ENCODE measurements around the gene NDUFB3. TPM values are rescaled to one million over a fixed set of nuclear protein-coding genes. Genes with fewer than 3 reads are reported as not detected.
"Not testable (repeated sequence)": the region's sequence is repeated elsewhere in the genome, so short reads cannot be mapped to it uniquely, and the experiment has no call there.

Gene NDUFB3
- total RNA-seq, 1 experiment from 2014 or later: 224 TPM

DNA sequence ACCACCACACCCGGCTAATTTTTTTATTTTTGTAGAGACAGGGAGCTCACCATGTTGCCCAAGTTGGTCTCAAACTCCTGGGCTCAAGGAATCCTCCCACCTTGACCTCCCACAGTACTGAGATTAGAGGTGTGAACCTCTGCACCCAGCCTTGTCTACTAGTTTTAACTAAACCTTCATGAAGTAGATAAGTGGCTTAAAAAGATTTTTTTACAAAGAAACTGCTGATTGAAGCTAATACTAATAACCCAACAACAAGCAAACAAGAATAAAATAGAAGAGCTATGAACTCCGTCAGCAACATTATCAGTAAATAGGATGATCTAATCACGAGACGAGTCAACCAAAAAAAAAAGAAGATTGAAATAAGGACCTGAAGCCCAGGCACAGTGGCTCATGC, 18.8 kb downstream of the NDUFB3 start:
- no peak for DNase-seq (ENCODE audit: low read depth)

DNA sequence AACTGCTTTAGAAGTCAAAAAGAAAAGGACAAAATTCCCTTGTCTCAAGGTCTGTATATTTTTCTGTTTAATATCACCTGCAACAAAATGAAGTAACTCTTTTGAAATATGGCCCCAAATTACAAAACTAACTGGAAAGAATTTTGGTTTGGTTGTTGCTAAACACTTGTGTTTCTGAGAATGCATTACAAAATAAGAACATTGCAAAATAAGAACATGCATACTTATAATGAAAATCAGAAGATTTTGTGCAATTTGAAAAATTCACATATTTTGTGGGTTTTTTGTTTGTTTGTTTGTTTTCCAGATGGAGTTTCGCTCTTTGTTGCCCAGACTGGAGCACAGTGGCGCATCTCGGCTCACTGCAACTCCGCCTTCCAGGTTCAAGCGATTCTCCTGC, 21.8 kb downstream of the NDUFB3 start:
- DNase-seq (ENCODE audit: low read depth): no peak

DNA sequence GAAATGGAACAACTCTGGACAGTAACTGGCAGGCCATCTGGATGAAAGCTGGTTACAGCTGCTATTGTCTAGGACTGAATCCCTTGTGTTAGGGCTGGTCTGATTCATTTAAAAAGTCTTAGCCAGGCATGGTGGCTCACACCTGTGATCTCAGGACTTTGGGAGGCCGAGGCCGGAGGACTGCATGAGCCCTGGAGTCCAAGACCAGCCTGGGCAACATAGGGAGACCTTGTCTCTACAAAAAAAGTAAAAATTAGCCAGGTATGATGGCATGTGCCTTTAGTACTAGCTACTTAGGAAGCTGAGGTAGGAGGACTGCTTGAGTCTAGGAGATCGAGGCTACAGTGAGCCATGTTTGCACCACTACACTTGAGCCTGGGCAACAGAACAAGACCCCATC, 28.7 kb downstream of the NDUFB3 start:
- no peak for DNase-seq (ENCODE audit: low read depth)

DNA sequence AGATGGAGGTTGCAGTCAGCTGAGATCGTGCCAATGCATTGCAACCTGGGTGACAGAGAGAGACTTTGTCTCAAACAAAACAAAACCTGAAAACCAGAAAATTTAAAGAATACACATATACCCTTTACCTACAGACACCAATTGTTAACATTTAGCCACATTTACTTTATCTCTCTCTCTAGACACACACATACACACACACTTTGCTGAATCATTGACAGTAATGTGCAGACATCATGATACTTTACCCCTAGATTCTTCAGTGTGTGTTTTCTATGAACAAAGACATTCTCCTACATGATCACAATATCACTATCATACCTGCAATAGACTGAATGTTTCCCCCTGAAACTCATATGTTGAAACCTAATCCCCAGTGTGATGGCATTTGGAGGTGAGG, 34.0 kb downstream of the NDUFB3 start:
- DNase-seq (ENCODE audit: low read depth): no peak

DNA sequence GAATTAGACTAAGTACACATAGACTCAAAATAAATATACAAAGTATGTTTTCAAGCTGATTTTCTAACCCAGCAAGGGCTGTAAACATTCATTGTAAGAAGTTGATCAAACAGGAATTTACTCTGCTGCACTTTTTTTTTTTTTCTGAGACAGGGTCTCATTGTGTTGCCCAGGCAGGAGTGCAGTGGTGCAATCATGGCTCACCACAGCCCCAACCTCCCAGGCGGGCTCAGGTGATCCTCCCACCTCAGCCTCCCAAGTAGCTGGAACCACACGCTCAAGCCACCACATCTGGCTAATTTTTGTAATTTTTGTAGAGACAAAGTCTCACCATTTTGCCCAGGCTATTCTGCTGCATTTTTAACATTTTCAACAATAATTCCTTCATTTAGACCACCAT, 35.8 kb downstream of the NDUFB3 start:
- DNase-seq (ENCODE audit: low read depth): no peak

DNA sequence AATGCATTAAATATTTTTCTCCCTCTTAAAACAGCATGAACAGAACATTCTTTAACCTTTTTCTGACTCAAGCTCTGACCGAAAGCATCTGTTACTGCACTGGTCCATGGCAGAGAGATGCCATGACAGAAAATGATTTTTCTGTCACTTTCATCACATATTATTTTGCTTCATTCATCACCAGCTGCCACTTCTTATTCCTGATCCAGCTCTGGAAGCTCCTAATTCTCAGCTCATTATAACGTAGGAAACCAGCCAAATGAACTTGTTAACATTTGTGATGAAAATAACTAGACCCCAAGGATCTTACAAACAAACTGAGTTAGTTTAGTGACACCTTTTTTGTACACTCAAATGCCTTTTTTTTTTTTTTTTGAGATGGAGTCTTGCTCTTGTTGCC, 36.5 kb downstream of the NDUFB3 start:
- no peak for DNase-seq (ENCODE audit: low read depth)

DNA sequence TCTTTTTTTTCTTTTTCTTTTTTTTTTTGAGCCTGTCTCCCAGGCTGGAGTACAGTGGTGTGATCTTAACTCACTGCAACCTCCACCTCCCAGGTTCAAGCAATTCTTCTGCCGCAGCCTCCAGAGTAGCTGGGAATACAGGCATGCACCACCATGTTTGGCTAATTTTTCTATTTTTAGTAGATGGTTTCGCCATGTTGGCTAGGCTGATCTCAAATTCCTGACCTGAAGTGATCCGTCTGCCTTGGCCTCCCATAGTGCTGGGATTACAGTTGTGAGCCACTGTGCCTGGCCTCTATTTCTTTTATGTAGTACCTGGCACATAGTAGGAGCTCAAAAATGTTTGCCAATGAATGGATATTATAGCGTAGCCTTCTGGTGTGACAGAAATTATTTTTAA, 37.4 kb downstream of the NDUFB3 start:
- DNase-seq (ENCODE audit: low read depth): no peak

DNA sequence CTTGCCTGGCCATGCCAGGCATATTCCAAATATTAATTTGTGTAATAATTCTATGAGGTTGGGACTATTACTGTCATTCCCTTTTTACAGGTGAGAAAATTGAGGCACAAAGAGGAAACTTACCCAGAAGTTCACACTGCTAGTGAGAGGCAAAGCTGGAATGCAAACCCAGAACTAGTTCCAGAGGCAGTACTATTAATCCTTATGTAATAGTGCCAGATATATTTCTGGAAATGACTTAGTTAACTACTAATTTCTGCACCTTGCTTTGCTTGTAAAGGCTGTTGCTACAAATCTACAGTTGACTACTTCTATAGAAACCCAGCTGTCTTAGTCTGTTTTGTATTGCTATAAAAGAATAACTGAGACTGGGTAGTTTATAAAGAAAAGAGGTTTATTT, 38.8 kb downstream of the NDUFB3 start:
- no peak for DNase-seq (ENCODE audit: low read depth)

DNA sequence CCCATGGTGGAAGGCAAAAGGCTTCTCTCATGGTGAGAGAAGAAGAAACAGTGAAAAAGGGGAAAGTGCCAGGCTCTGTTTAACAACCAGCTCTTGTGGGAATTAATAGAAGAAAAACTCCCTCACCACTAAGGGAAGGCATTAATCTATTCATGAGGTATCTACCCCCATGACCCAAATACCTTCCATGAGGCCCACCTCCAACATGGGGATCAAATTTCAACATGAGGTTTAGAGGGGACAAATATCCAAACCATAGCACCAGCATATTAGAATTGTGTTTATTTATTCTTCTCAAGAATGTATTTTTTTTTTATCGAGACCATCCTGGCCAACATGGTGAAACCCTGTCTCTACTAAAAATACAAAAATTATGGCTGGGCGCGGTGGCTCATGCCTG, 39.3 kb downstream of the NDUFB3 start:
- no peak for DNase-seq (ENCODE audit: low read depth)

DNA sequence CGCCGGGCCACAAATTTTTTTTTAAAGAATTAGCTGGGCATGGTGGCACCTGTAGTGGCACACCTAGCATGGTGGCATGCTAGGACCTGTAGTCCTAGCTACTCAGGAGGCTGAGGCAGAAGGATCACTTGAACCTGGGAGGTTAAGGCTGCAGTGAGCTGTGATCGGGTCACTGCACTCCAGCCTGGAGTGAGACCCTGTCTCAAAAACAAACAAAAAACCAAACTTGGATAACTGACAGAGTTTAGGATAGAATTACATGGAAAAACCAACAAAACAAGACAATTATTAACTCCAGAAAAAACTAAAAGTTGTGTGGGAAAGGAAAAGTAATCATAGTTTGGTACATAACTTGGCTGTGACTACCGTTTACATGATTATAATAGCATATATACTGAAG, 42.5 kb downstream of the NDUFB3 start:
- no peak for DNase-seq (ENCODE audit: low read depth)

DNA sequence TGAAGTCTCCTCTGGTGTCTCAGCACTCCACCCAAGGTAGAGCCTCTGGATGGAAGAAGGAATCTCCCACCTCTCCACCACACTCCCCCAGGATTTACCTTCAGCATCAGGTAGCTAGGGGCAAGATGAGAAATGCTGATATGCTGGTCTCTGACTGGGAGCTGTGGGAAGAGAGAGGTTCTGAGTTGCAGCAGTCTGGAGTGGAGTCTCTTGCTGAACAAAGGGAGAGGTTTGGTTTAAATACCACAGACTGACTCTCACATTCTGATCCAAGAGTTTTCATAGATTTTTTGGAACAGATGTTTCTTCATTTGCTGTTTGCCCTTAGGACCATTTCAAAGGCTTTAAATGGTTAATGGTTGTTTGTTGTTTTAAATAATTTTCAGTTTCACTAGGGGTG, 43.0 kb downstream of the NDUFB3 start:
- DNase-seq (ENCODE audit: low read depth): peak; percentile 25

DNA sequence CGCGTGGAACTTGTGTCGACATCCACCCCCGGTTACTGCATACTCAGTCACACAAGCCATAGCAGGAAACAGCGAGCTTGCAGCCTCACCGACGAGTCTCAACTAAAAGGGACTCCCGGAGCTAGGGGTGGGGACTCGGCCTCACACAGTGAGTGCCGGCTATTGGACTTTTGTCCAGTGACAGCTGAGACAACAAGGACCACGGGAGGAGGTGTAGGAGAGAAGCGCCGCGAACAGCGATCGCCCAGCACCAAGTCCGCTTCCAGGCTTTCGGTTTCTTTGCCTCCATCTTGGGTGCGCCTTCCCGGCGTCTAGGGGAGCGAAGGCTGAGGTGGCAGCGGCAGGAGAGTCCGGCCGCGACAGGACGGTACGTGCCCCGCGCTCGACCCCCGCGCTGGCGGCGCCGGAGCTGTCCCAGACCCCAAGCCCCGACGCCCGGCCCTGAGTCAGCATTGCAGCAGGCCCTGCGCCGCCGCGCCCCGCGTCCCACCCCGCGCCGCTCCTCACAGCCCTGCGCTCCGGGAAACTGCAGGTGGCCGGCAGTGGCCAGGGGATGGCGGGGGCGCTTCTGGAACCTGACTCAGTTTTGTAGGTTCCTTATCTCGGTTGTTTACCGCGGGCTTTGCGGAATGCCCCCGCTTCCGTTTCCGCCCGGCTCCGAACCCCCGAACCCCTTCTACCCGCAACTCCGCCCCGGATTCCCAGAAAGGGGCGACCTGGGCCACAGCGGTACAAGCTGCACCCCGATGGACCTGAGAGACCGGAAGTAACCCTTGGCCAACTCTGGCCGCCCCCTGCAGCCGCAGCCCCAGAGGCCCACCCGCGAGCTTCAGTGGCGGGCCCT, 44.5 kb downstream of the NDUFB3 start, which contains the start of gene CFLAR:
Gene CFLAR, plus strand, starts transcription at position 50 of the 844 bp plus-strand sequence. CDS start 13,702 bp downstream, outside the sequence.
- peak; percentile 83 for DNase-seq (ENCODE audit: low read depth)

DNA sequence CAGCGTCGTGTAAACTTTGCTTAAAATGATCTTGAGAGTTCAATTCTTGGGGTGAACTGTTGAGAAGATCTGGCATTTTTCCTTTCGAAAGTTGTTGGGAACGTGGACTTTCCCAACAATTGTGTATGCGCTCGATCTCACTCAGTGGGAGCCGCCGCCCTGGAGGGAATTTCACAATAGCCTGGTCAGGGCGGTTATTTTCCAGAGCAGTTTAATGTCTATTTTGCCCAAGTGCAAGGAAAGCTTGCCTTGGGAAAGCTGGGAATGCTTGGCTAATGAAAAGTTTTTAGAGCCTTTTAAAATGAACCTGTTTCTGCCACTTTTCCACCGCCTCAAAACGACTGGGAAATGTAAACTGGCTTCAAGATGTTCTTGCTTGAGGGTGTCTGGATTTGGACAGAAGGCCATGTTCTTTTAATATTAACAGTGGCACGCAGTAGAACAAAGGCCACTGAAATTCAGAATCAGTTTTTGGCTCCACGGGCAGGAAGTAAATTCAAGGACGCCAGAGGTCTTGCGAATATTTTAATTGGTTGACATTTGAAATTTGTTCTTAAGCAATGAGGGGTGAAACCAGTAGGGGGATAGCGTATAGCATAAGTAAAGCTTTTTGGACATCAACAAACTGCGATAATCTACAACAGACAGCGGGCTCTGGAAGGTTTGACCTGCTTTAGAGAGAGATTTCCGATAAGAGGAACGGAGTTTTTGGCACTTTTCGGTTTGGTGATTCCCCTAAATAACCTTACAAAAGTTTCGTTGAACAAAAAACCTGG, 45.3 kb downstream of the NDUFB3 start:
- peak; percentile 88 for DNase-seq (ENCODE audit: low read depth)

DNA sequence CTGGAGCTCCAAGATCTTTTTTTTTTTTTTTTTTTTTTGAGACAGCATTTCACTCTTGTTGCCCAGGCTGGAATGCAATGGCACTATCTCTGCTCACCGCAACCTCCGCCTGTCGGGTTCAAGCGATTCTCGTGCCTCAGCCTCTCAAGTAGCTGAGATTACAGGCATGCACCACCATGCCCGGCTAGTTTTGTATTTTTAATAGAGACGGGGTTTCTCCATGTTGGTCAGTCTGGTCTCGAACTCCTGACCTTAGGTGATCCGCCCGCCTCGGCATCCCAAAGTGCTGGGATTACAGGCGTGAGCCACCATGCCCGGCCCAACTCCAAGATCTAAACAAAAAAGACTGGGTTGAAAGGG, 45.9 kb downstream of the NDUFB3 start:
- not testable (repeated sequence) for DNase-seq (ENCODE audit: low read depth)

DNA sequence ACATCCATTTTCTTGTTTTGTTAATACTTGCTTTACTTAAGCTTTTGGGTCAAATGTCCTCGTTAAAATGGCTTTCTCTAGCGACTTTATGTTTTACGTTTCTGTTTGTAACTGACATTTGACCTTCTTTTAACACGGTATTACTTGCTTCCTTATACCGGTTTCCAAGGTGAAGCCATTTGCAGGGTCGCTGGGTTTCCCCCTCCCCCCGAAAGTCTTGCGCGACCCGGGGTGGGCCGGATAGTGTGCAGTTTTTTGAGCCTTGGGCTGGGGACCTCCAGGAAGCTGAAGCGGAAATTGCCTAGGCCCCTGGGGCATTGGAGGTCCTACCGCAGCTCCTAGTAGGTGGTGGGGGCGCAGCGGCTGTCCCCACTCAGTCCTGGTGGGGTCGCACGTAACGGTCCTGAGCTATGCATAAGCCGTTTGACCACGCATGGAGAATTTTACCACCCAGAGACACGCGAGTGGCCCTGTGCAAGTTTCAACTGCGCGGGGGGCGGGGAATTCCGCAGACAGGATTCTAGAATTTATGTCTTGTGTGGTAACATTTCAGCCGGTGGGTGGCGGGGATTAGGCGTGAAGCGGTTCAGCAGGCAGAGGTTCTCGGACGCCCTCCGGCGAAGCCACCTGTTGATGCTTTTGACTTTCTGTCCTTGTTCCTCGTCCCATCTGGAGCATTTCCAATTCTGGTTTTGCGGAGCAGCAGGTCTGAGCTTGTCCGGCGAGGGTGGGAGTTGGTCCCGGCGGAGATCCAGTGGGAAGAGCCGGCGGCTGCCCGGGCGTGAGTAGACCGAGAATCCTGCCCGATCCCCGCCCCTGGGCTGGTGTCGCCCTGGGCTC, 46.5 kb downstream of the NDUFB3 start:
- peak; percentile 92 for DNase-seq (ENCODE audit: low read depth)

DNA sequence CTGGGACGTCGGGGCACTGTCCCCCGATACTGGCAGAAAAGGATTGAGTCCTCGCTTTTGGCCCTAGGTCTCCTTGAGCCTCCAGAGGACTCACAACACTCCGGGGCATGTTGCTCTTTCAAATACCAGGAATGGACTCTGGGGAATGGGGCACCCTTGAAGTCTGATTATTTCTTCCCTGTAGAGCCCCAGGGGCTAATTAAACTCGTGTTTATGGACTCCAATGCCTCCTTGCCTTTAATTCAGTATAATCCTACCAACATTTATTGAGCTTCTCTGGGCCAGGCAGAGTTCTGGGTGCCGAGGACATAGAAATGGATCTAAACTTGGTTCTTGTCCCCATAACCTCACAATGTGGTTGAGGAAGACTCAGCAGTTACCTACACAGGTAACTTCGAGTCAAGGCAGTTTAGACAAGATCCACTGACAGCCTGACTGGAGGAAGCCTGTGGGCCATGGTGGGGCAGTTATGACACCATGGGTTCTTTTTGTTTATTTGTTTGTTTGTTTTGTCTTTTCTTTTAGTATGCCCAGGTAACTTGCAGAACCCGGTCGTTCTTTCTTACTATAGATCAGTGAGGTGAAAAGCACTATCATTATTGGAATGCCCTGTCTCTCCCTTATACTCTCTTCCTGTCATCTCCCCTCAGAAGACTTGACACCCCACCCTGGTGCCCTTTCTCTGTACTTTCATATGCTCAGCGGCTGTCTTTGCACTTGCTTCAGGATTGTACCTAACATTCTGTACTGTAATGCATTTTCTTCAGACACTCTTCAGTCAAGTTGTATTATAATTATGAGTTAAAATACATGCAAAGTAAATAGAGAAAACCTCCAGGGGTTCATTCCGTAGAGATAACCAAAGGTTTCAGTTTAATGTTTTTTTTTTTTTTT, 47.4 kb downstream of the NDUFB3 start:
- DNase-seq (ENCODE audit: low read depth): peak; percentile 72

DNA sequence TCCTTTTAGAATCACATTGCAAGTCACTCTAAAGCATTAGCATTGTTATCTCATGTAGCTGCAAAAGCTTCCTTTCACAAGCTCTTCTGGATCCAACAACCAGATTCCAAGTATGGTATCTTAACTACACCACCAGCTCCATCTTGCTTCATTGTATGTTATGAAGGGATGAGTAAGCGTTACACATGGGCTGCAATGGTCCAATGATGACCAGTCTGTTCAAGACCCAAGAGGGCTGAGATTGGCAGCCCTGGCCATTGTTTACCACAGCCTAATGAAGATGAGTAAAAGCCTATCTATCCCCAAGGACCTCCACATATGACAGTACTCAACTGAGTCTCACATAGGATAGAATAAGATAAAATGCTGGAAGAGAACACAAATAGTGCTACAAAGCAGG, 50.5 kb downstream of the NDUFB3 start:
- DNase-seq (ENCODE audit: low read depth): peak; percentile 25

DNA sequence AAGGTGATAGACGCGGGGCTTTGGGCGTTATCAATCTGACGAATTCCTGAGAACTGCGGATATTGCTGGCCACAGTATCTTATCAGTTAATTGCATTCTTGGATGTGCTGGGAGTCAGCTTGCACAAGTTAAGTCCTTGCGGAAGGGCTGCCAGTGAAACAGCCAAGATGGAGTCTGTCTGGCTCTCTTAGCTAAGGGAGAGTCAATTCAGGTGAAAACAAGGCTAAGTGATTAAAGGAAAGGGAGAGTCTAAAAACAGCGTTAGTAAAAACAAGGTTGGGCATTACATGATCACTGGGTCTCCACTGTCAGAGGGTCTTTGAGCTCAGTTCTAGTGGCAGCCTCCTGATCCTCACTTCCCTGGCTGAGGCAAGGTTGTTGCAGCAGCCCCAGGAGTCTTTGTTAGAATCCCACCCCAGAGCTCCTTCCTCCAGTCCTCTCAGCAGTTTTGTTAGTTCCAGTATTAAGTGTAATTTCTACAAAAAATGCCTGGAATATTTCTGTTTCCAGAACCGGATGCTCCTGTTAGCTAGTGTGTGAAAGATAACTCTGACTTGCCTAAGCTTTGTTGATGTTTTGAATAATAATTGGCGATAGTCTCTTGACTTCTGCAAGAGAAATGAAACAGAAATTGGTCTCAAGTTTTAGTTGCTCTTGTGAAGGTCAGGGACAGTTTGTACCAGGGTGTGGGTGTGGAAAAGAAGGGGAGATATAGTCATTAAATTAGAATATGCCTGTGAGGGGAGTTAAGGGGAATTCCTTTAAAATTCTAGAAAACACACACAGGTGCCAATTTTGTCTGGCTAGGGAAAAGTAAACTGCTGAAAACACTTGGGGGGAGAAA, 54.7 kb downstream of the NDUFB3 start:
- DNase-seq (ENCODE audit: low read depth): no peak

DNA sequence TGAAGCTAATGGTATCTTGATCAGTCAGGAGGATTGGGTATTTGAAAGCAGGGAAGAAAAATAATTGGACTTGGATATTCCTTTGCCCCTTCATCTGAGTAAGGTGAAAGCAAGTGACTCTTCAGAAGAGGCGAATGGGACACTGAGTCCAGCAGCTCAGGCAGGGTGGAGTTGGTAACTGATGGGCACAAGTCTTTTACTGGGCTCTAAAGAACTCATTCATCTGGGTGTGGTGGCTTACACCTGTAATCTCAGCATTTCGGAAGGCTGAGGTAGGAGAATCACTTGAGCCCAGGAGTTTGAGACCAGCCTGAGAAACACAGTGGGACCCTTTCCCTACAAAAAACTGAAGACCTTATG, 55.3 kb downstream of the NDUFB3 start:
- no peak for DNase-seq (ENCODE audit: low read depth)

DNA sequence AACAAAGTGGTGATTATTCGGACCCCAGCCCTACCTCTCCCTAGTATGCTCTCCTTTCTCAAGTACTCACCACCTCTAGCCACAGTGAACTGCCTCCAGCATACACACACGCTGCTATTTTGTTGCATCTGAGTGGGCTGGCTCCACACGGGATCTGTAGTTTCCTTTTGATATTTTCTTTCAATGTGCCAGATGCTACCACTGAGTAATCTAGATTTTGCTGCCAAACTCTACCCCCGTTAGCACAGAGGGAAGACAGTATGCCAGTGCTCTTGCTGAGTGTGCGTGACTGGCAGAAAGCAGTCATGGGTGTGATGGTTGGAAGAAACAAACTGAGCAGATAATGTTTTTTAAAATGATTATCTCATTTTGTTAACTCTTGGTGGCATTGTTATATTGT, 55.8 kb downstream of the NDUFB3 start:
- DNase-seq (ENCODE audit: low read depth): peak; percentile 89
